Ascending aorta (tissue), 2 donors: ENCODE results near the gene RBBP5. TPM values are rescaled to one million over a fixed set of nuclear protein-coding genes. Genes with fewer than 3 reads are reported as not detected.

Experiments
- DNase-seq, 2 donors: peaks; one replicate each; pipeline ENCODE4 v3.0.0-alpha.2; 2019; ENCODE audit warnings: low spot score in 2 of 2
- H3K27ac ChIP-seq, 2 donors: fragments of 200-600 bp; sonication (generic); one replicate each; pipeline ENCODE4 v1.5.1; 2016 to 2017; ENCODE audit warnings: mild to moderate bottlenecking in 1 of 2
- H3K27me3 ChIP-seq: fragments of 200-600 bp; sonication (generic); one replicate; pipeline ENCODE4 v1.5.1; 2017
- H3K36me3 ChIP-seq, 2 donors: fragments of 200-600 bp; sonication (generic); one replicate each; pipeline ENCODE4 v1.5.1; 2016
- H3K4me1 ChIP-seq, 2 donors: fragments of 200-600 bp; sonication (generic); one replicate each; pipeline ENCODE4 v1.5.1; 2016 to 2017; ENCODE audit warnings: mild to moderate bottlenecking in 1 of 2
- H3K4me3 ChIP-seq, 2 donors: fragments of 200-600 bp; sonication (generic); one replicate each; pipeline ENCODE4 v1.5.1; 2016 to 2017; ENCODE audit warnings: mild to moderate bottlenecking in 1 of 2
- H3K9me3 ChIP-seq, 2 donors: fragments of 200-600 bp; sonication (generic); one replicate each; pipeline ENCODE4 v1.5.1; 2016
- intact Hi-C: fragments of 100-400 bp; cut with DNase I; formaldehyde crosslinking; loops from one replicate; pipeline ENCODE4 v1.15.1; 2023
- total RNA-seq: library from RNA; depleted of rRNA; stranded (reverse); fragments of >200 nt; gene quantifications from one replicate; pipeline ENCODE4 v1.1.0, GENCODE V29; 2016
- TF ChIP-seq, protein P1 (sequence below), 3 experiments: fragments of 200-600 bp in 2 of 3; fragments of 450-650 bp in 1 of 3; sonication (generic) in 2 of 3; IDR thresholded peaks; one replicate each; pipeline ENCODE4 v1.5.1; 2016 to 2019; ENCODE audit warnings: antibody characterized with exemption in 3 of 3, mild to moderate bottlenecking in 1 of 3, moderate library complexity in 1 of 3

RBBP5 gene
- total RNA-seq, 1 donor from 2014 or later = 7.2 TPM

GRCh38 chr1:205073511-205073910, 48.3 kb downstream of the RBBP5 start:
- no peaks in the 10 kb centered on the region for H3K27me3 ChIP-seq

GRCh38 chr1:205072881-205073280, 48.9 kb downstream of the RBBP5 start:
- Histone ChIP-seq H3K4me1 (no peaks in the 10 kb centered on the region), H3K4me3 (no peak overlapping the region), H3K27me3 (no peaks in the 10 kb centered on the region), H3K9me3 (no peaks in the 10 kb centered on the region), H3K27ac (no peak overlapping the region), H3K36me3 (no peaks in the 10 kb centered on the region)
- no peak for DNase-seq
- TF ChIP-seq, protein P1, sequence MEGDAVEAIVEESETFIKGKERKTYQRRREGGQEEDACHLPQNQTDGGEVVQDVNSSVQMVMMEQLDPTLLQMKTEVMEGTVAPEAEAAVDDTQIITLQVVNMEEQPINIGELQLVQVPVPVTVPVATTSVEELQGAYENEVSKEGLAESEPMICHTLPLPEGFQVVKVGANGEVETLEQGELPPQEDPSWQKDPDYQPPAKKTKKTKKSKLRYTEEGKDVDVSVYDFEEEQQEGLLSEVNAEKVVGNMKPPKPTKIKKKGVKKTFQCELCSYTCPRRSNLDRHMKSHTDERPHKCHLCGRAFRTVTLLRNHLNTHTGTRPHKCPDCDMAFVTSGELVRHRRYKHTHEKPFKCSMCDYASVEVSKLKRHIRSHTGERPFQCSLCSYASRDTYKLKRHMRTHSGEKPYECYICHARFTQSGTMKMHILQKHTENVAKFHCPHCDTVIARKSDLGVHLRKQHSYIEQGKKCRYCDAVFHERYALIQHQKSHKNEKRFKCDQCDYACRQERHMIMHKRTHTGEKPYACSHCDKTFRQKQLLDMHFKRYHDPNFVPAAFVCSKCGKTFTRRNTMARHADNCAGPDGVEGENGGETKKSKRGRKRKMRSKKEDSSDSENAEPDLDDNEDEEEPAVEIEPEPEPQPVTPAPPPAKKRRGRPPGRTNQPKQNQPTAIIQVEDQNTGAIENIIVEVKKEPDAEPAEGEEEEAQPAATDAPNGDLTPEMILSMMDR (IDR thresholded peaks at IDR 0.05) = no peak
- intact Hi-C loops = no loop called here

More at GRCh38 chr1:205073511-205073910, 48.3 kb downstream of the RBBP5 start:
- Histone ChIP-seq H3K9me3 (no peaks in the 10 kb centered on the region), H3K4me1 (no peaks in the 10 kb centered on the region), H3K4me3 (no peak overlapping the region), H3K27ac (no peak overlapping the region), H3K36me3 (no peaks in the 10 kb centered on the region)
- intact Hi-C loops = no loop called here
- no peak for DNase-seq
- TF ChIP-seq, protein P1 (IDR thresholded peaks at IDR 0.05) = no peak

DNA sequence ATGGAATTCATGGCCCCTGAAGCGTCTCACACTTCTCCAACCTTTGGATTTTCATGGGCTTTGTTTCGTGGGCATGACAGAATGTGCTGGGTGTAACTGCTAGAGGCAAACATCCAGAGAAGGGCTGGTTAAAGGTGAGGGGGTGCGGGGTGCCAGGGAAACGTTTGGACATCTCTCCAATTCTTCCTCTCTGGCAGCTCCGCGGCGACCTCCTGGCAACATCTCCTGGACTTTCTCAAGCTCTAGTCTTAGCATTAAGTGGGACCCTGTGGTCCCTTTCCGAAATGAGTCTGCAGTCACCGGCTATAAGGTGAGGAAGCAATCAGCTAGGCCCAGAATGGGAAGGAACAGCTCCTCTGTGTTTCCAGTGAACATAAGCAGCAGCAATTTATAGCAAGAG, 49.5 kb downstream of the RBBP5 start:
- H3K27me3 ChIP-seq = no peaks in the 10 kb centered on the region
- no peaks in the 10 kb centered on the region for H3K9me3 ChIP-seq
- H3K36me3 ChIP-seq = no peaks in the 10 kb centered on the region
- TF ChIP-seq, protein P1 (IDR thresholded peaks at IDR 0.05) = no peak
- H3K27ac ChIP-seq = no peak overlapping the region
- H3K4me1 ChIP-seq = no peaks in the 10 kb centered on the region
- H3K4me3 ChIP-seq = no peak overlapping the region
- DNase-seq = no peak
- intact Hi-C loops = no loop called here

DNA sequence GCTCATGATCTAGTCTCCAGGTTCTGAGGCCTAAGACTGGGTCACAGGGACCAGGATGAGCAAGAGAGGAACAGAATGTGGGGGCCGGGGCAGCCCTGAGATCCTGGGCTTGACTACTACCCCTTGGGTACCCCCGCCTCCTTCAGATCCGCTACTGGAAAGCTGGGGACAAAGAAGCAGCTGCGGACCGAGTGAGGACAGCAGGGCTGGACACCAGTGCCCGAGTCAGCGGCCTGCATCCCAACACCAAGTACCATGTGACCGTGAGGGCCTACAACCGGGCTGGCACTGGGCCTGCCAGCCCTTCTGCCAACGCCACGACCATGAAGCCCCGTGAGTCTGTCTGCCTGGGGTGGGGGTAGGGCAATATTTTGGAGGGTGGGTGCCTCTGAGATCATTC, 50.0 kb downstream of the RBBP5 start:
- TF ChIP-seq, protein P1 (IDR thresholded peaks at IDR 0.05) = no peak
- intact Hi-C loops = no loop called here
- H3K27me3 ChIP-seq = no peaks in the 10 kb centered on the region
- H3K4me3 ChIP-seq = no peak overlapping the region
- H3K9me3 ChIP-seq = no peaks in the 10 kb centered on the region
- no peak overlapping the region for H3K27ac ChIP-seq
- H3K4me1 ChIP-seq = no peaks in the 10 kb centered on the region
- no peaks in the 10 kb centered on the region for H3K36me3 ChIP-seq
- no peak for DNase-seq

- no peaks in the 10 kb centered on the region for H3K36me3 ChIP-seq
- intact Hi-C loops = no loop called here
- H3K27me3 ChIP-seq = no peaks in the 10 kb centered on the region
- H3K4me1 ChIP-seq = no peaks in the 10 kb centered on the region
- TF ChIP-seq, protein P1 (IDR thresholded peaks at IDR 0.05) = no peak
- no peaks in the 10 kb centered on the region for H3K9me3 ChIP-seq
- H3K4me3 ChIP-seq = no peak overlapping the region
- no peak for DNase-seq
- H3K27ac ChIP-seq = no peak overlapping the region
Observed at GRCh38 chr1:205071028-205071409, 50.8 kb downstream of the RBBP5 start.
